GM21786 (cell line): ENCODE data around the gene VSTM4.

ENCODE experiments used
- ATAC-seq: cut with Tn5 transposase; IDR thresholded peaks from one replicate; pipeline ENCODE4 v1.9.1; 2021; ENCODE audit not compliant: unreplicated experiment

Gene VSTM4

DNA sequence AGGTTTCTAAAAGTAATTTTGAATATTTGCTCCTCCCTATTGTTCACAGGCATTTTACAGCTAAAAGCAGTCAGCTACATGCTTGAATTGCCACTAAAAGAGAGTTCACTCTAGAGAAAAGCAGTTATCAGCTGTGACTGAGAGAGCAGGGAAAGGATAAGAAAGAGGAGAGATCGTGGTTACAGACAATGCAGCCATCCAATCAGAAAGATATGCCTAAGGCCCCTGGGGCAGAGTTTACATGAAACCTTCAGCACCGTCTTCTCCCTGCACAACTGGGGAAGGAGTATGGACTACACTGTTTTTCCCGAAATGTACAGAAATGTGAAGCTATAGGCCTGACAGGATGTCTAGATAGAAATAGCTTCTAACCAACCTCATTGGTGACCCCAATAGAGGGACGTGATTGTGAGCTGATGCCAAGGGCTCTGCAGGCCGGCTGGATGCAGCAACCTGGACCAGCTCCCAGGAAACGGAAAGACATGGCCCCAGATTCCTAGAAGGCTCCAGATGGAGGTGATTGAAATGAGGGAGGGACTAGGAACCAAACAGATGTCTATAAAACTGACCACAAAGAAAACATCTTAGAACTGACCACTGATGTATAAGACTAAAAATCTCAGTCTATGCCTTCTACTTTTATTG is 3.2 kb upstream of the VSTM4 start:
- ATAC-seq, result no peak

DNA sequence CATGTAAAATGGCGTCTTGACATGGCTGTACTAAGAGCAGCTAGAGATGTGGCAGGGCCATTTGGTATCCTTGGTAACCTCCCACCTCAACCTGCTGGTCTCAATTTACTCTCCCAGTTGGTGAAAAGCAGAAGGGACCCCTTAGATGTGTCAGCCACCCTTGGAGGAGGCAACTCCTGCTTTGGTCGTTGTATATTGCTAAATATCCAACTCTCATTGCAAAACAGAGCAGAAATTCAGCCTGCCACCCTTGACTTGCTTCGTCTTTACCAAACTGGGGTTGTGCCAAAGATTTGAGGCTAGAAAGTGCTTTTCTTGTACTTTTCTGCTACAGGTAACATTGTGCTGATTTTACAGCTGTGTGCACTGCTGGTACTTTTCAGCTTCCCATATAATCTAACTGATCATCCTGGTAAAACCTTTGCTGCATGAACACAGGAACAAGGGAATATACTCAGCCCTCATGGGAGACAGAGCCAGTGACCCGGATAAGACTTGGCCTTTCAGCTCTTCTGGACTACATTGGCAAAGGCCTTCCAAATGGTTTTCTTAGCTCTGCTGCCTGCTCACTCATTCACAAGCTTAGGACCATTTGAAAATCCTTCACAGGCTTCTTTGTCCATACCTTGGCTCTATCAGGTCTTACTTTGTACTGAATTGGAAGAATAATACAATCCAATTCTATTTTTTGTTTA is 2.2 kb upstream of the VSTM4 start:
- no peak for ATAC-seq

DNA sequence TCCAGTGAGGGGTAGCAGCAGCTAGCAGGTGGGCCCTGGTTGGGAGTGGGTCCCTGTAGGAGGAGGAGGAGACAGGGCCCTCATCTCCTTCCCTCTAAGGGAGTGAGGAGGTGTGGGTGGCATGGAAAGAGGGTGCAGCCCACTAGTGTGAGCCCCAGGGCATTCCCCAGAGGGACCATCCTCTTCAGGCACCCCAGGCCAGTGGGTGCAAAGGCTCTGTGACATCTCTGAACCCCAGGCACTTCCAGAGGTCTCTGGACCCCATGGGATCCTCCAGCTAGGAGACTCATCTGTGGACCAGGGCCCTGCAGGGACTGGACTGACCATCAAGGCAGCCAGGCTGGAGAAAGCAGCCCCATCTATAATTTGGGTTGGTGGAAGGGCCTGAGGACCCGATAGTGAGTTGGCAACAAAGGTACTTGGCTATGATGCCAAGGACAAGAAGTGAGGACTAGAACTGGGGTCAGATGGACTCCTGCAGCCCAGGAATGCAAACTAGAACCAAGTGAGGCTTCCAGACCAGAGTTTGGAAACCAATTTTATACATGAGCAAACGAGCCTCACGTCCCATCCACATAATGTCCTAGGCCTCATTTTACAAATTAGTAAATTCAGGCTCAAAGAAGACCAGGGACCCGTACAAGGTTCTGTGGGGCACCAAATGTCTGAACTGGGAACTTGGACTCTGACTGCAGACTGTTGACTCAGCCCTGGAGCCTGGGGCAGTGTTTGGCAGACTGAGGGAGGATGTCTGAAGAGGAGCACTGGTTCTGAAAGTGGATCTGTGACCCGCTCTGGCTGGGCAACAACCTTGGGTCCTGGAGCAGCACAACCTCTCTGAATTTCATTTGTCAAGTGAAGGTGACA is 1.4 kb upstream of the VSTM4 start:
- no peak for ATAC-seq

DNA sequence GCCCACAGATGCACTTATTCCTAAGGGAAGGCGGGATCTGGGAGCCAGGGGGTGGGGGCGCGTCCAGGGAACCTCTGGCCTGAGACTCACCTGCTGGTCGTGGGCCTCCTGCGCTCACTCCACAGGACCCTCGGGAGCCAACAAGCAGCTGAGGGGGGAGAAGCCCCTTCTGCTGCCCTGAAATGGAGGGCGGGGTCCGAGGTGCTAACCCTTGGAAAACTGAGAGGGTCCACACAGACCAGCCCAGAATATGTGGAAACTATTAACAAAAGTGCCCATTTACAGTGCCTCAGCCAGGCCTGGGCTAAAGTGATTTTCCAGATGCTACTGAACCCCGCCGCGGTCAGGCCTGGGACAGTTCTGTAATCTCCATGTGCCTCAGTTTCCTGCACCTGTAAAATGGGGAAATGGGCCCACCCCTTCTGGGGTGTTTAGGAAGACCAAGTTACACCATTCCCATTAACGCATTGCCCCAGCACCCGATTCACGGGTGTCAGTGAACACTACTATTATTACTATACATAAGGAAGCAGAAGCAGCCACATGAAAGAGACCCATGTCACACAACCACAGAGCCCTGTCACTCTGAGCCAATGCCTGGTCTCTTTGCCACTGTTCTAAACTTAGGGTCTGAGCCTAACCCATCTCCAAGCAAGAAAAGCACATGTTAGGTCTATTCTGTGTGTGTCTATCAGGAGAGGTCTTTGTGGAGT is 630 bp upstream of the VSTM4 start:
- no peak for ATAC-seq

DNA sequence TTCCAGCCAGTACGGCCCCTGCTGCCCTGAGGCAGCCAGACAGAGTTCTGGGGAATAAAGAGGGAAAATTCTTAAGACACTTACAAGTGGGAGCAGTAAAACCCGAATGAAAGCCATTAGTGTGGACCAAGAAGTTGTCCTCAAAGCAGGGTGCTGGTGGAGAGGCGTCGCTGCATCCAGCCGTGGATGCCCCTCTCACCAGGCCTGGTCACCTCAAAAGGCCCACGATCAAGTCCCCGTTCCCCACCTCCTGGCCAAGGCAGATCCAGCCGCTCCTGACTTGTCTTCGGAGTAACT is 656 bp downstream of the VSTM4 start:
- ATAC-seq, result no peak

DNA sequence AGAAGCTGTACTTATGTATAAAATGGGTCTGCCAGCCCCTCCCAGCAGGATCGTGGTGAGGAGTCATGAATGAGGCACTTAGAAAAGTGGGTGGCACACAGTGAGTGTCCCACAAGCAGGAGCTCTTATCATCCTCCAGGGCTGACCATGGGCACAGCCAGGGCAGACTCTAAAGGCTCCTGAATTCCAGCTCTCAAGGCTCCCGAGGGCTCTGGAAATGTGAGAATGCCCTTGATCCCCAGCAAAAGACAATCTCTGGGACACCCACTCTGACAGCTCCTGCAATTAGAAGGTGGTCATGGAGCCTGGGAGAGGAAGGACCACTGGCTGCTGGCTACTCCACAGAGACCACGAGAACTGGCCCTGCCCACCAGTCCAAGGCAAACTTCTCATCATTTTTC is 1.6 kb downstream of the VSTM4 start:
- no peak for ATAC-seq

DNA sequence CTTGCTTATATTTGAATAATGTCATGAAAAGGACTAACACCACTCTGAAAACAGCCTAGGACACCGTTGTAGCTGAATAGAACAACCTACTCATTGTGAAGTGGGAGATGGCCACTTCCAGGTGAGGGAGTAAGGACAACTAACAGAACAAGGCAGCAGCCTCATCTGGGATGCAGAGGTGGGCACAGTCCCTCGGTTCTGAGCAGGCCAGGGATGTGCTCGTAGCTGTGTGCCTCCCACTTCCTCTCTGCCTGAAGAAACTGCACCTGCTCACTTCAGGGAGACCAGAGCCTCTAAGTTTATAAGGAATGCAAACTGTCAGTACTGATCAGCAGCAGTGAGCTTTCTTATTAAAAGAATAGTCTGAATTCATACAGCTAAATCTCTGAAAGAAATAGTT is 2.5 kb downstream of the VSTM4 start:
- ATAC-seq, result no peak

DNA sequence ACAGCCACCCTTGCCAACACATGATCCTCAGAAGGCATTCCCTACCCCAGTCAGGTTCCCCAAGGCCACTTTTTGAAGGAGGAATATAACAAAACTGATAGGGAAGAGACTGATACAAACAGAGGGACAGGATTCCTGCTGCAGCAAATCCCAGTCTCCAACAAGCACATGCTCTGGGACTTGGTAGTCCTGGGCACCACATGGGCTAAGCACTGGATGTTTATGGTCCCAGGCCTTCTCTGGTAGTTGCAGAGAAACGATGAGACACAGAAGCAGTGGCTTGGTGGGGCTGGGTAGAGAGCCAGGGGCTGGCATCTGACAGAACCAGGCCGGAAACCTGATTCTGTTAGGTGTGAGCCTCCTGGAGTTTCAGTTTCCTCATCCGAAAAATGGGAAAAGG is 3.2 kb downstream of the VSTM4 start:
- no peak for ATAC-seq

DNA sequence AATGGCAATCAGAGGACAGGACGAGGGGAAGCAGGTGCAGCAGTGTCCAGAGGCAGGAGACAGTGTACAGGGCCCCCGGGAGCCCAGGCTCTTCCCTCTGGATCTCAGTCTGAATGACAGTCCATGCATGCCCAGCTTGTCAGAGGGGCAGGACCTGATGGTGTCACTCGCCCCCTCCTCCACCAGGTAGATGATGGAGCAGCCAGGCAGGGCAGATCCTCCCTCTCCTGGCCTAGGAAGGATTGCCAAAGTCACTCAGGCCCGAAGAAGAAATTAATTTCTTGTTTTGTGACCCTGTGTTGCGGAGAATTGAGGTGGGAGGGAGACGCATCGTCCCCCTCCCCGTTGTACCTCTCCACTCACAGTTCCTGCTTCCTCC is 4.0 kb downstream of the VSTM4 start:
- ATAC-seq, result no peak

DNA sequence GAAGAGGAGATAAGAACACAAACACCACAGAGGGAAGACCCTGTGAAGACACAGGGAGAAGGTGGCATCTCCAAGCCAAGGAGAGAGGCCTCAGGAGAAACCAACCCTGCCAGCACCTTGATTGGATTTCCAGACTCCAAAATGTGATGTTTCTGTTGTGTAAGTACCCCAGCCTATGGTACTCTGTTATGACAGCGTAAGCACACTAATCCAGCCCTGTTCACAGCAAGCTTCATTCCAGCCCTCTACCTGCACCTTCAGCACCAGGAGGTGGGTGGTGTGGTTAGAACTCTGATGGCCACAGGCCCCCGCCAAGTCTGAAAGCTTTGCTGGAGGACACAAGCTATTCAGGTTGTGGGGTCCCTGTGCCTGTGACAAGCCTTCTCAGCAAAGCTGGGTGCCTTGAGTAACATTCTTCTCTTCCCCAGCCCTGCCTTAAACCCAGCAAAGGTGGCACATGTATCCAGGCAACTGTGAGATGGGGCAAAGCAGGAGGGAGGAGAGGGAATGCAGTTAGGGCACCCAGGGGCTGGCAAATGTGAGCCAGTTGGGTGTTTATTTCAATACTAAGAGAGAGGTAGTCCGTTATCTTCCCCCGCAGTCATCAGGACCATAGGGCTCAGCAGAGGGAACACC is 4.5 kb downstream of the VSTM4 start:
- no peak for ATAC-seq

DNA sequence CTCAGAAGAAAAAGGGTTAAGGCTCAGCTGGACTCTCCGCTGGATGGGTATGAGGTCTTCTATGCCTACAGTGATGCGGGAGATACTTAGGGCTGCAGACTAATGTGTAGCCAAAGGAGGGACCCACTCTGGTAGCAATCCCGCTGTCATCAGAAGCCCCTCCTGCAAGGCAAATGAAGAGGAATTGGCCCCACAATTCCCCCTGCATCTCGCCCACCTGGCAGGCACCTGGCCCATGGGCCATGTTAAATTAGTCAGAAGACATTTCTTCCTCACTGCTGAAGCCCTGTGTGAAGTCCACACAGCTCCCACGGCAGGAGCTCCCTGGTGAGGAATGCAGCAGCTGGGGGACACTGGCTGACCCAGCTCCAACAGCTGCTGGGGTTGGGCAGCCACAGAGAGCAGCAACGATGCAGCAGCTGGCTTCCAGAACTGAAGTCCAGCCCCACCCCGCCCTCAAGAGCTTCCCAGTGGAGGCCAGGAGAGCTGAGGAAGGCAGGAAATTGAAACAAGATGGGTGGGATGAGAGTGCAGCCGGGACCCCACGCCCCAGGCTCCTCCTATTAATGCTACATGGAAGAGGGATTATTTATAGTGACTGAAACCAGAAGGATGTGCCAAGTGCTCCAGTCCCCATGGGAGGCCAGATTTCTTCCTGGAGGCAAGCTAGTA is 5.5 kb downstream of the VSTM4 start:
- ATAC-seq, result no peak

DNA sequence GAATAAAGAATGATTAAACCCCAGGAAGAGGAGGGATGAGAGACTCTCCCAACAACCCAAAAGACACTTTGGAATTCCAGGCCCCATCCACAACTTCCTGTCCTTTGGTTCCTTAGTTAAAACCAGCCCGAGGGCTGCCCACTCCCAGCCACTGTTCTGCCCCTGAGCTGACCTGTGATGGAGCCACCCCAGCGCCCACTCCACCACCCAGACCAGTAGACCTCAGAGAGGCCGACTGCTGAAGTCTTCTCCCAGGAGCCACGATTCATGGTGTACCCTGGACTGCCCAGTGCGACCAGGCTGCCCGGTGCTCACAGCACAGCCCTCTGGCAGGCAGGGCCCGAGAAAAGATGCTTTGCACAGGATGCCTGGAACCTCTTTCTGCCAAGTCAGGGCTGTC is 6.7 kb downstream of the VSTM4 start:
- ATAC-seq, result no peak

DNA sequence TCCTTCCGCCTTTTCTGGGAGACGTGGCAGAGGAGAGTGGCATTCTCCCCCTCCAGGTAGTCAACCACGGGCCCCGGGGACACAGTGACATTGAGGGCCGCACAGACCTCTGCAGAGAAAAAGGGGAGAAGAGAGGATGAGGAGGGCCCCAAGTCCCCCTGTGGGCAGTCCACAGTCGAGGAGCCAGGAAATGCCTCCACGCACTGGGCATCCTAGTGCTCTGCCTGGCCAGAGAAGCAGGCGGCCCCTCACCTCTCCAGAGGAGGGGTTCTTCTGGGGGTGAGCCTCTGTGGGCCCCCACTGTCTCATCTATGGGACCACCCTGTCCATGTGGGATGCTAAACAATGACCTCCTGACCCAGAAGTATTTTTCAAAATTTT is 7.4 kb downstream of the VSTM4 start:
- ATAC-seq, result no peak

DNA sequence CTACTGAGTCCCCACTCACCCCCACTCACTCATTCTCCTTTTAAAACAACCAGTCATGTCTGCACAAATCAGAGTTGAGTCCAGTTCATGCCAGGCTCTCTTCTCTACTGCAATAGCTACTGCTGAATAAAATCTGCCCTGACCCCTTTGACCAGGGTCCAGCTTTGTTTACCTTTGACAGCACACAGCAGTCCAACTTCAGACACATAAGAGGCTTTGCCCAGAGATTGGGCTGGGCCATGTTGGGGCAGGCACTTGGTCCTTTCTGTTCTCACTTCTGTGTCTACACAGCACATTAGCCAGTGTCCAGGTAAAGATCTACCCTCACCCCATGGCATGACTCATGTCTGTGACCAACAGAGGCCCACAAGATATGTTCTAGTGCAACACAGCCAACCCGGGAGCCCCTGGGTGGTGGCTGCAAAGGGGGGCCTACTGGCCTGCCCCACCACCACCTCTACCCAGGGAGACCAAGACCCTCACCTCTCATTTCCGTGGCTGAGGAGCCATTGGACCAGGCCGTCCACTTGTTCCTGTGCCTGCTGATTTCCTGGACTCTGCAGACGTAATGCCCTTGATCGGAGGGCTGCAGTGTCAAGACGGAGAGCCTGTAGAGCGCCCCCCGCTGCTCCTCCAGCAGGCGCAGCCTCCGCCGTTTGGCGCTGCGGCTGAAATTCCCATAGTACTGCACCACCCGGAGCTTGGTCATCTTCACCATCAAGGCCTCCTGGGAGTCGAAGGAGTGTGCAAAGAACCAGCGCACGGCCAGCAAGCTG is 8.0 kb downstream of the VSTM4 start:
- ATAC-seq, result no peak

DNA sequence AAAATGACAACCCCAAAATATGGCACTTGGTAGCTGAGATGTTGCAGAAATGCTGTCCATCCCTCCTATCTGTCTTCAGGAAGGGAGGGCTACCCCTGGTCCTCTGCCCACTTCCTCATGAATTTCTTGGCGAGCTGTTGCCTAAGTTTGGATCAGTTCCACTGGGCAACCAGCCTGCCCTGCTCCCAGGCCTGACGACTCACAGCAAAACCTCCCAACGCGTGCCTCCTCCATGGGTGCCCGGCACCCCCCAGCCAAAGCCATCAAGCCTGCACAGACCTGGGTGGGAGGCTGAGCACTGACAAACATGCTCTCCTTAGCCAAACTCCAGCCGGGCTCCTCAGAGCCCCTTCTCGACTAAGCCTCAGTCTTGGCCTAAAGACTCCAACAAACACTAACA is 8.9 kb downstream of the VSTM4 start:
- ATAC-seq, result no peak

DNA sequence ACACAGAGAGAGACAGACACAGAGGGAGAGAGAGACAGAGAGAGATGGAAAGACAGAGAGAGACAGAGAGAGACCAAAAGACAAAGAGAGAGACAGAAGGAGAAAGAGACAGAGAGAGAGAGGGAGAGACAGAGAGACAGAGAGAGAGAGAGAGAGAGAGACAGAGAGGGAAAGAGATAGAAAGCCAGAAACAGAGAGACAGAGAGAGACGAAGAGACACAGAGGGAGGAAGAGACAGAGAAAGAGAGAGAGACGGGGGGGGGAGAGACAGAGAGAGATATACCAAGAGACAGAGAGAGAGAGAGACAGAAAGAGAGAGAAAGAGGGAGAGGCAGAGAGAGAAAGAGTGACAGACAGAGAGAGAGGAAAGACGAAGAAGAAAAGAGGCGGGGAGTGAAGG is 10.2 kb downstream of the VSTM4 start:
- ATAC-seq, result no peak

DNA sequence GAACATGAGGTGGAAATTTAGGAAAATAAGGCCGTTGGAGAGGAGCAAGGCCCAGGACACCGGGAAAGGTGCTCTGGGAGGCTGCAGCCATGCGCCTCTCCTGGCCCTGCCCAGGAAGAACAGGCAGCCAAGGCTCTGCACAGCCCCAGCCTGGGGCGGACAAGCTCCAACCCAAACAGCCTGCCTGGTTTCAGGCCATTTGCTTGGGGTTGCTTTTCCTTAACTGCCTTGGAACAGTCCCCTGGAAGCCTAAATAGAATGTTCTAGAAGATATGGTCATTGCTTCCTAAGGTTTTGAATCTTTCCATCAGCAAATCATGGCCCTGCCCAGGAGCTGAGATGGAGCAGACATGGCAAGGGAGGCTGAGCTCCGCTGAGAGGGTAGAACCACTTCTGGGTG is 11.0 kb downstream of the VSTM4 start:
- ATAC-seq, result no peak

DNA sequence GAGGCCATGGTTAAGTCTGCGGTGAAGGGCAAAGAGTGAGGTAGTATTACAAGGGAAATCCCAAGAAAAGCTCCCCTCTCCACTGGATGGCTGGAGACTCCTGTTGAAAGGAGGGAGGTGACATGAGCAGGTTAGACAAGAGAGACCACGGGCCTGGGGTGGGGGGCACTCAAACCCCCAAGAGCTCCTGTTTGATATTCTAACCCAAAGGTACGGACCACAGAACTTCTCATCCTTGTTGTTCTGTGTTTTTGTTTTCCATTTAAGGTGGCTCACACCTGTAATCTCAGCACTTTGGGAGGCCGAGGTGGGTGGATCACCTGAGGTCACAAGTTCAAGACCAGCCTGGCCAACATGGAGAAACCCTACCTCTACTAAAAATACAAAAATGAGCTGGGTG is 11.6 kb downstream of the VSTM4 start:
- no peak for ATAC-seq

DNA sequence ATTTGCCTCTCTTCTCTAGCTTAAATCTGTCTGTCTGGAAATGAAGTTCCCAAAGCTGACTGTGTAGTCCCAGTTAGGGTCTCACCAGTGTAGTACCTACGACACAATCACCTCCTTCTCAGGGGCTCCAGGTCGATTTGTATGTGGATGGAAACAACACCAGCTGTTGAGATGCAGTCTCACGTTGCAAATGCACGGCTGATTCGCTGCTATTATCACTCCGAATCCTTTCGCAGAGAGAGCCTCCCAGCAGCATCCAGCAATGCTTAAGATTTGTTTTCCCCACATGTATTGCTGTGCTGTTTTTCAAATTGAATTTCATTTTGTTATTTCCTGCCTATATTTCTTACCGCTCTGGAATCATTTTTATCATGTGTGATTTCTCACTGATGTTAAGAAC is 16.3 kb downstream of the VSTM4 start:
- no peak for ATAC-seq

DNA sequence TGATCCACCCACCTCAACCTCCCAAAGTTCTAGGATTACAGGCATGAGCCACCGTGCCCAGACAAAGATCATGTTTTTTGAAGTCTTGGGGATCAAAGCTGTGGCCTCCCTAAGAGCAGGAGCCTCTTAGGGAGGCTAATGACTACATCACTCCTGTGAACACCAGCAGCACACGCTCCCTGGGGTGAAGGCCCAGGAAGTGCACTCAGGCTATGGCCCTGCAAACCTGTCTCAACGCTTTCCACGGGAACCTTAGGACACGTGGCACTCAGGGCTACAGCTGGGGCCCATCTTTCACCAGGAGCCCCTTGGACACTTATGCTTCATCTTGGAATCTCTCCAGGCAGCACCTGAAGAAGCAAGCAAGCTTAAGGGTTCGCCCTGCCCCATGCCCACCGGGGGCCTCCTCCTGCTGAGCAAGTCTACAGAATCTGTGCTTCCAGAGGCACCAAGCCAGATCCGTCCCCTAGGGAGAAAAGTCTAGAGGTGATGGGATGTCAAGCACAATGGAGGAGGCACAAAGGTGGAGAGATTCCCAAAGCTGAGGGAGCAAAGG is 18.4 kb downstream of the VSTM4 start:
- ATAC-seq, result no peak
